ENCODE data around the gene AUTS2. TPM values are rescaled to one million over a fixed set of nuclear protein-coding genes. Genes with fewer than 3 reads are reported as not detected.
A peak's percentile ranks its signal among the peaks of the same experiment; 100 is the strongest.

AUTS2 gene
- total RNA-seq, 1 donor from 2014 or later: 40.0 TPM

DNA sequence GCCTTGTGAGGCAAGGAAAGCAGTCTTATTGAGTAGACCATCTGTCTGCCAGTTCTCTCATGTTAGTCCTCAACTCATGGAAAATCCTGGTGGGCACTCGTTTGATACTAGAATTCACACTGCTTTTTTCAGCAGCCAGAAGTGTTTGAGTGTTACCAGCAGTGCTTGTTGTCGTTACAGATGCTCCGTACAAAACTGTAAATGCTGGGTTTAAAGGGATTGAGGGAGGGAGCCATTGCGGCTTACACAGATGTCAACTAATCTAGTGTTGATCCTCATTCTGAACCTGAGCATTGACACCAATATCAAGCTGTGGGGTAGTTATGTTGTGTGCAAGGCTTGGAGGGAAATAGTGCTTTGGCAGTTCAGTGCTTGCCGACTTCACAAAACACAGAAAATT, 348.6 kb downstream of the AUTS2 start:
- DNase-seq: peak; percentile 32

GRCh38 chr7:69947998-69948397, 349.7 kb downstream of the AUTS2 start:
- DNase-seq: no peak

DNA sequence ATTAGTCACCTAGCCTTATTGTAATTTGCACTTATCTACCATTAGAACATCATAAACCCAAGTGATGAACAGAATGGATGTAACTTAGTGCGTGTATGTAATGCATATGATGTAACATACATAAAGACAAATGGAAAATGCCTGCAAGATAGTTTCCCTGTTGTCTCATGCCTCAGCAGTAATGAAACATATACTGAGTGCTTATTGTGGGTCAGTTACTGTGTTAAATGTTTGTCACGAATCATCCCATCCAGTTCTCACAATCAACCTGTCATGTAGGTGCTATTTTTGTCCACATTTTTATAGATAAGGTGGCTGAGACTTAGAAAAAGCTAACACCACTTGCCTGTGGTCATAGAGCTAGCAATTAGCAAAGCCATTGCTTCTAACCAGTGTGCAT, 350.8 kb downstream of the AUTS2 start:
- DNase-seq: no peak

- DNase-seq: no peak
Measured at GRCh38 chr7:69951458-69951857, 353.2 kb downstream of the AUTS2 start.

DNA sequence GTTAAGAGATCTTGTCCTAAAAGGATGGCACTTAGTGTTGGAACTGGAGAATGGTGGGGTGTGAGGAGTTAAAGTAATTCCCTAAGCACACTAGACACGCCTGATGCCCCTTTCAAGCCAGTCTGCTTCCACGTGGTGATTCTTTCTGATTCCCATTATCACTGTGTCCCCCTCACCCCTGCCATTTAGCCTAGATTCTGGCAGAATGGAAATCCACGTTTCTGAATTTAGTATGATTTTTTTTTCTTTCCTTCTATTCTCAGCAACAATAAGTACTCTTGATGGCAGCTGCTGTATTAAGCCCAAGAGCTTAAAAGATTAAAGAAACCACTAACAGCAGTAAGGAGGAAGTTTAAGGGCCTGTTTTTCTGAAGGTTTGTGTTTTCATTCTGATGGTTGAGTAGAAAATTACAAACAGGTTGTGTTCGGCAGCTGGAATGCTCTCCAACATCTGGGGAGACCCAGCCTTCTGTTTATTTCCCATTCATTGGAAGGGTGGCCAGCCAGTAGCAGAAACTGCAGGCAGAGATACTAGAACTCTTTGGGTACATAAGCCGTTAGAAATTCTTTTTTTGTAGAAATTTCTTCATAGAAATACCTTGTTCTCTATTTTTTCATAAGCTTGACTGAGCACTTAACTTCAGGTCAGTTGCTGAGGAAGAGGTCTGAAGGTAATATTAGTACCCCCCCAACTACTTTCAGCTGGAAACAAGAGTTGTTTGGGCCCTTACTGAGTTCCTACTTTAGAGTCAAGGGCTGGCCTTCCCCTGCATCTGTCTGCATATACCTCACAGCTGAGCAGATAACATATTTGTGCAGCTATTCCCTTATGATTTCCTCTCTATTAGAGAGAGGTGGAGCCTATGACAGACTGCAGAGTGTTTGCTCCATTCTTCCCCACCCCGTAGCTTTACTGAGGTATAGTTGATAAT, 355.1 kb downstream of the AUTS2 start:
- peak; percentile 77 for DNase-seq

DNA sequence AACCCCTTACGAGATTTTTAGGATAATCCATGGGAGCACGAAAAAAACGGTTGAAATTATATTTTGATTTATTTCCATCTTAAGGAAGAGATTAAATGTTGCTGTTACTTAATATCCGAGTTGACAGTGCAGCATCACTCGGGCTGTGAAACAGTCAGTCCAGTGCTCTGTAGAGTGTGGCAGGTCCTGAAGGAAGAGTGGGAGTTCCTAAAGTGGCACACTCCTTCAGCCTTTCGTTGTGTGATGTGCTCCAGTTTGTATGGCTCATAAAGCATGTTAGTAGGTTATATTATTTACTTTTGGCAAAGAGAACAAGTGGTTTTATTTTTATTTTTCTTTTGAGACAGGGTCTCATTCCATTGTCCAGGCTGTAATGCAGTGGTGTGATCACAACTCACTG, 358.3 kb downstream of the AUTS2 start:
- DNase-seq: no peak

GRCh38 chr7:69957661-69958060, 359.4 kb downstream of the AUTS2 start:
- DNase-seq: no peak

- no peak for DNase-seq
Measured at GRCh38 chr7:69959789-69960499, 361.7 kb downstream of the AUTS2 start.

- DNase-seq: no peak
Measured at GRCh38 chr7:69961436-69961835, 363.2 kb downstream of the AUTS2 start.

DNA sequence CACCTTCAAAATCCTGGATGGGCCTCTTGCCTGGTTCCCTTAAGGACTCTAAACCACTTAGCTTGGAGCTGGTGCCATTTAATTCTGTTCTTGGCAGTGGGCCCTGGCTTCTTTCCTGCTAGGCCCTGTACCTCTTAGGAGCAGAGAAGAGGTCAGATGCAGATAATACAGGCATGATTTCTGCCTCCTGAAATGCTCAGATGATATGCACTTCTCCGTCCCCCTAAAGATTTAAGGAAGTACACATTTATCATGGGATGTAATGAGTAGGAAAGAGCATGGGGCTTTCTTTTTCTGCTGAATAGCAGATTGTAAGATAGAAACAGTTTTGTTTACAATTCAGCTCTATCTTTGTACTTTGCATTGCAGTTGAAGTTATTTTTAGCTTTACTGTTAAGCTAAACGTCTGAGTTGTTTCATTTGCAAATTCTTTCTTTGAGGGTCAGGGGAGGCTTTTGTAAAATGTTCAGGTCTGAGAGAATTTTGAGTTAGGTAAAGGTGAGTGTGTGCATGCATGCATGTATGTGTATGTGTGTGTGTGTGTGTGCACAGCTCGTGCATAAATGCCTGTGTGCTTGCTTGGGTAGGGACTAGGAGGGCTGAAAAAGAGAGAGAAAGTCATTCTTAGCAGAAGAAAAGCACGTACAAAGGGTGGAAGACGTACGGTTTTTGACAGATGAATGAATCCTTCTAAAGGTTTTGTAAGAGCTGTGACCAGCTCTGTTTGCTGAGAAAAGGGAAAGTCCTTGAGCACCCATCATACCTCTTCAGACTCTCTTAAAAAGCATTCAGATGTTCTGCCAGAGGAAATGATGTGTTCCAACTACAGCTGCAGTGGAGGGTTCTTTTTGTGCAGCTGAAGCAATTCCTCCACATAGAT, 364.2 kb downstream of the AUTS2 start:
- DNase-seq: peak; percentile 80

DNA sequence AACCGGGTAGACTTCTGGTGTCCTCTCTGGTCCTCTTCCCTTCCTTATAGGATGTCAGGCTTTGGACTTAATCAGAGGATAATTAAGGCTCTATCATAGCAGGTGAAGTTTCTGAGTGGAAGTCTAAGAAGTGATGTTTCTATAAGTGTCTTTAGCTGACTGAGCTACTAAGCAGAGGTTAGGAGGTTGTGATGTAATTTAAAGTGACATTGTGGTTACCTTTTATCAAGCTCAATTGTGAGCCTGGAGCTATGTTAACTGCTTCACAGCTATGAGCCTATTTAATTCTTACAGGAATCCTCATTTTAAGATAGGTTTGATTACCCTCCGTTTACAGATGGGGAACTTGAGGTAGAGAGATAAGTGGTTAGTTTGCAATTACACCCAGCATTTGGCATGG, 365.1 kb downstream of the AUTS2 start:
- DNase-seq: no peak

DNA sequence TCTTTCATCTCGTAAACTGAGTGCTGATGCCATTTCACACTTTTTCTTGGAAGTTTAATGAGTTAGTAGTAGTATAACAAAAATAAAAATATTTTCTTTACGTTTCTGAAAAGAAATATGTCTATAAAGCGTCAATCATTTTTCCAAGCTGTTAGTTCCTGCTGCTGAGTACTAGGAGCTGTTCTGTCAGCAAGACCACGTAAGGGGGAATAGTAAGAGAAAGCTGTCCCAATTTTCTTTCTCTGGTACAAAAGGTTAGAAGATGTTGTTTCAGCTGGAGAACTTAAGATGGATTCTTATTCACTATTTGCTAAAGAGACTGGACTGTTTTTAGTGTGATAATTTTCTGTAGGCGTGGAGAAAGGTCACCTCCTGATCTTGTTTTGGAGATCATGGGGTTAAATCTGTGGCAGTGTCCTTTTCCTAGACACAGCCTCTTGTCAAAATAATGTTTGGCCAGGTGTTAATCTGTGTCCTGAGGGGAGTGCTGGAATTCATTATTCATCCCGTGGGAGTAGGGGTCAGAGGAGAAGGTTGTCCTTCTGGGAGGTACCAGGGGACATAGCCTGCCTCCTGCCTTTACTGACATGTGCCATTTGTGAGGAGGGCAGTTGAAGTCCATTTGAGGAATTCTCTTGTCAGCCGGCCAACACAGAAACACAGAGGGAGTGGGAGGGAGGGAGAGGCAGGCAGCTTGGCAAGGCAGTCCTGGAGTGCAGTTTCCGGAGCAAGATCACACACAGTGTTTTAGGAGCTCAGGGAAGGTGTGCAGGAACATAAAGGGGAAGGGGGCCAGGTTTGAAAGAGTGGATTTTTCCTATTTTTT, 368.7 kb downstream of the AUTS2 start:
- peak; percentile 71 for DNase-seq

DNA sequence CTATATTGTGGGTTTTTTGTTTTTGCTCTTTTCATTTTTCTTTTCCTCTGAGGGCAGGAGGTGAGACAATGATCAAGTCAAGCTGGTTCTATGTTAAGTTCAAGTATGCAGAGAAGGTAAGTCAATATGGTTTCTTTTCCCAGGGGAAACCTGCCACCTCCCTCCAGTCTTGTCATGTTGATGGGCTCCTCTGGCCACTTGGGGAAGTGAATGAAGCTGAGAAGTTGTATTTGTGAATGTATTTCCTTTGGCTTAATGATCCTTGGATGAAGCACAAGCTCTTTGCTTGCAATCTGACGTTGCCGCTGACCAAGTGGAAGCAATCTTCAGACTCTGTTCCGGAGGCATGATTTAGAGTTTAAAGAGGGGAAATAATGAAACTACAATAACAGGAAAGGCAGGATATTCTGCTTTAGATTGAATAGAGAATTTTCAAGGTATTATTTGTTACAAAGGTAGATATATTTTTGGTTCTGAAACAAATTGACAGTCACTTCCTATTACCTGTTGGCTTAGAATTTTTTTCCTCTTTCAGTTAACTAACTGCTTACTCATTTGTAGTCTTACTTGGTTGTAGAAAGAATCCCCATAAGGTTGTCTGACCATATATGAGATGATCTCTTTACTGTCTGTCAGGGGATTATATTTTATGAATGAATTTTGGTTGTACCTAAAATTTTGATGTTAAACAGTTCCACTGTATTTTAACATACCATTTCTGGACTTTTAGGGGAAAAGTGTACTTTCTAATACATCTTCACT, 369.6 kb downstream of the AUTS2 start:
- peak; percentile 51 for DNase-seq

DNA sequence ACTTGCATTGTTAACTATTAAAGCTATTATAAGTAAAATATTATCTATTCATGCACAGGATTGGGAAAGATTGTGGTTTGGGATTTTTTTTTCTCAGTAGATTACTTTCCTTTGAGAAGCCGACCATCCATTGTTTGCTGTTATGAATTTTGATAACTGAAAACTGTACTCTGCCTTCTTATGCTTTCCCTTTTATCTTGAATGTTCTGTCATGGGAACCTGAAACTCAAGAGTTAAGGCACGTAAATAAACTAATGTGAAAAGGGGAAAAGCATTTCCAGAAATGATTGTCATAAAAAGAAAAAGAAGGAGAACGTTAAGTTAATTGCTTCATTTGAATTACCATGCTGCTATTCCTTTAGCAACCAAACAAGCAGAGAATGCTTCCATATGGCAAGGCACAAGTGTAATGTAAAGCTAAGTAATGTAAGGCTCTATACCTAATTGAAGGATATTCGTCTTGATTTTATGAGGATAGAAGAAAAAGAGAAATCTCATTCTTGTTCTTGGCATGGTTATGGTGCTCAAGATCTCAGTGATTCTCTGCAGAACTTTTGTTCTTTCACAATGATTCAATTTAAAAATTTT, 370.8 kb downstream of the AUTS2 start:
- DNase-seq: no peak

- DNase-seq: no peak
Measured at GRCh38 chr7:69981646-69982045, 383.4 kb downstream of the AUTS2 start.

GRCh38 chr7:69982197-69982596, 383.9 kb downstream of the AUTS2 start:
- peak; percentile 45 for DNase-seq

GRCh38 chr7:69989551-69989950, 391.3 kb downstream of the AUTS2 start:
- no peak for DNase-seq

- no peak for DNase-seq
Measured at GRCh38 chr7:69992938-69993337, 394.7 kb downstream of the AUTS2 start.

- peak; percentile 28 for DNase-seq
Measured at GRCh38 chr7:69994218-69994617, 395.9 kb downstream of the AUTS2 start.

- peak; percentile 24 for DNase-seq
Measured at GRCh38 chr7:69994886-69995542, 396.7 kb downstream of the AUTS2 start.

Measured in tongue (tissue), 2 donors.